Activated effector memory CD4-positive, alpha-beta T cell treated with anti-CD3 and anti-CD28 coated beads, Interleukin-2, amount 50 U/mL, for 16 hours (primary cell): ENCODE results near the gene UPK3A.
"Not testable (repeated sequence)": the region's sequence is repeated elsewhere in the genome, so short reads cannot be mapped to it uniquely, and the experiment has no call there.

Experiments used
- DNase-seq: peaks from one replicate; pipeline ENCODE4 v3.0.0-alpha.2; 2020

Gene UPK3A

GRCh38 chr22:45259754-45260394, 24.9 kb upstream of the UPK3A start:
- no peak for DNase-seq

DNA sequence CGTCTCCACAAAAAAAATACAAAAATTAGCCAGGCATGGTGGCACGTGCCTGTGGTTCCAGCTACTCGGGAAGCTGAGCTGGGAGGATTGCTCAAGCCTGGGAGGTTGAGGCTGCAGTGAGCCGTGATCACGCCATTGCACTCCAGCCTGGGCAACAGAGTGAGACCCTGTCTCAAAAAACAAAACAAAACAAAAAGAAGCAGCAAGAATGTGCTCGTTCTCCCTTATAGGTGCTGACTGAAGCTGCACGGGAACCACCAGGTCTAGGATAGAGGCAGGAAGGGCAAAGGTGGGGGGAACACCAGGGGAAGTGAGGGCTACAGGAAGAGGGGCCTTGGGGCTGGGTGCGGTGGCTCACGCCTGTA, 24.4 kb upstream of the UPK3A start:
- DNase-seq: not testable (repeated sequence)

DNA sequence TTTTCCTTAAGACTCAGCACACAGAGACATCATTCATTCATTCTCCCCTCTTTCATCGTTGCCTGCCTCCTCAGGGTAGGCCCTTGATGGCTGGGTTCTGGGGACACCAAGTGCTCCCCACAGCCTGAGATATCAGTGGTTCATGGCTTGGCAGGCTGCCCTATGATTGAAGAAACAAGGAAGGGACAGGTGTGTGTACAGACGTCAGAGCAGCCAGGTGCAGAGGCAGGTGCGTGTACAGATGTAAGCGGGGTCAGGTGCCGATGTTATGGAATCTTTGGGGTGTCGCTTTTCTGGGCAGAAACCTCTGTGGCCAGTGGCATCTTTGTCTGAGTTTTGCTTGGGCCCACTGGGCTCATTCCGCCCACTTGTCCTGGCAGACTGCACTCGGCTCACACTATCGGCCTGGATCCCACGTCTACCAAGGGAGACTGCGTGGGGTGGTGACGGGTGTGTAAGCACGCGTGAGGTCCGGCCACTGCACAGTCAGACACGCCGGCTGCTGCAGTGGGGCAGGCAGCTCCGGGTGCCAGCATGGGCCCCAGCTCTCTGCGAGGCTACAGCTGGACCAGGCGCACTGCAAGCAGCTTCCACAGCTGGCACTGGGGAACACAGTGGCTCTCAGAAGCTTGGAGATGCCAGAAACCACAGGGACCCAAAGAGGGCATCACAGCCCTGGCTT, 23.2 kb upstream of the UPK3A start:
- no peak for DNase-seq

DNA sequence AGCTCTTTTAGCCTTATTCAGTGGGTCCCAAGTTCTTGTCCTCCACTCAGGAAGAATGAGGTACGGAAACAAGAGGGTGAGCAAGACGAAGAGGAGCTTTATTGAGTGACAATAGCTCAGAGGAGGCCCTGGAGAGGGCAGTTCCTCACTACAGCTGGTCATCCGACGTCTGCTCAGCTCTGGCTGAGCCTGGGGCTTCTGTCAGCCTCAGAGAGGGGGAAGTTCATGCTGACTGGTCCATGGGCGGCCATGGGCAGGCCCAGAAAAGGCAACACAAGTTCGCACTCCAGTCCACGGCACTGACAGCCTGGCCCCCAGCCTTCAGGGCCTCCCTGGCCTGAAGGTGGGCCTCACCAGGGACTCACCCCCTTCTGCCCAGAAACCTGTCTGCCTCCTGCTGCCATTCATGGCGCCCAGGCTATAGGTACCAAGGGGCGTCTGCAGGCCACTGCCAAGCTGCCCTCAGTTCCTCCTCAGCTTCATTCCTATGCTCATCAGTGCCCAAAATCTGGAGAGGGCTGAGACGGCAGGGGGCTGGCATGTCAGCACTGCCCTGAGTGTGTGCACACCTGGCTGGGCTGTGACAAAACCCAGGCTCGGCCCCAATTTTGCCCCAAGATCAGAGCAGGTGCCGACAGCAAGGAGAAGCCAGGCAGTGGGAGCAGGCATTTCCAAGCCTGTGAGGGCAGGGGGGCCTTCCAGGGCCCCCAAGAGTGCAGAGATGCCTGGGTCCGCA, 22.4 kb upstream of the UPK3A start:
- no peak for DNase-seq

DNA sequence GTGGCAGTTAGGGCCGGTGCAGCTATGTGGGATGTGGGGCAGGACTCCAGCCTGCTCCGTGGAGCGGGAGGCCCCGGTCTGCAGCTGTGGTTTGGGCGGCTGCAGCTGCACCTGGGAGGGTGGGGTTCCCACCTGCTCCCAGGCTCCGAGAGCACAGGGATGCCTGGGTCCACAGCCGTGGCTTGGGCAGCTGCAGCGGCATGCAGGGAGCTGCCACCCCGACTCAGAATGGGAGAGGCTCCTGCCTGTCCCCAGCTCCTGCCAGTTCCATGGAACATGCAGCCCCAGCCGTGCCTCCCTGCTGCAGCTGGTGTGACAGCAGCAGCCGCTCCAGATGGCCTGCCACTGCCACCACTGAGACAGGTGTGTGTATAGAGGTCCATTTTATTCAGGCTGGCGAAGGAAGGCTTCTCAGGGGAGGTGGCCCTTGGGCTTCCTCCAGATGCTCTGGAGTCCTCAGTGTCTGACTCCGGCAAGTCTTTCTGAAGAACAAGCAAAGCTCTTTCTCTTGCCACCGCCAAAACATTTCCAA, 21.8 kb upstream of the UPK3A start:
- no peak for DNase-seq

DNA sequence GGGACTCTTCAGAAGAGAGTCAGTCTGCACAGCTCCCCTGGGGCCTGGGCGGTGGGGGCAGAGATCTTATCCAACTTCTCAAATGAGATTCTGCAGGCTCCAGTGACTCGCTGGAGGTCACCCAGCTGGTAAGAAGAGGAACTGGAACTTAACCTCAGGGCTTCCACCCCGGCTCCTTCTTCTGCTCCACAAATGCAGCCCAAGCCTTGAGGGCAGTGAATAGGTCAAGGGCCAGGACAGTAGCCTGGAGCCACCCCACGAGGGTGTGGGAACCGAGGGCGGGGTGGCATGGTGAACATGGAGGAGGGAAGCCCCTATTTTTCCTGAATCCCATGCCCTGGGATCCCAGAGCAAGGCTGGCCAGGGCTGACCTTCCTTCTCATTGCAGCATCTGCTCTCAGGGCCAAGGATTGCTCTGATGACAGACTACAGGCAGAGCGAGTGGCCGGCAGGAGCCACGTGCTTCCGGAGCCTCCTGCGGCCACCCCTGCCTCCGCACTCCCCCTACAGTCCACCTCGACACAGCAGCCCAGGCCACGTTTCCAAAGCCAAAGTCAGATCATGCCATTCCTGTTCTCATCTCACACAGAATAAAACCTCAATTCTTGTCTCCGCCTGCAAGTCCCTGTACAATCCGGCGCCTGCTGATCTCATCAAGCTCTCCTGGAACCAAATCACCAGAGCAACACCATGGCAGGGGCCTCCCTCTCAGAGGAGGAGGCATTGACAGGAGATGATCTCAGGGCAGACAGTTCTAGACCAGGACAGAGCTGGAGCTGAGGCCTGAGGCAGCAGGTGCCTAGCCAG, 21.1 kb upstream of the UPK3A start:
- no peak for DNase-seq

DNA sequence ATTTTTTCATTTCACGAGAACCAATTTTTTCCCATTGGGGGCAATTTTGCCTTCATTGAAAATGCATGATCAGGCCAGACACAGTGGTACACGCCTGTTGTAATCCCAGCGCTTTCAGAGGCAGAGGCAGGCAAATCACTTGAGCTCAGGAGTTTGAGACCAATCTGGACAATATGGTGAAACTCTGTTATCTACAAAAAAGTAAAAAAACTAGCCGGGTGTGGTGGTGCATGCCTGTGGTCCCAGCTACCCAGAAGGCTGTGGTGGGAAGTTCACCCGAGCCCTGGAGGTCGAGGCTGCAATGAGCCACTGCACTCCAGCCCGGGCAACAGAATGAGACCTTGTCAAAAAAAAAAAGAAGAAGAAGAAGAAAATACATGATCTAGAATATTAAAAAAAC, 19.2 kb upstream of the UPK3A start:
- DNase-seq: no peak

GRCh38 chr22:45268167-45268957, 16.4 kb upstream of the UPK3A start:
- peak; percentile 70 for DNase-seq

- peak; percentile 97 for DNase-seq
Measured at GRCh38 chr22:45268958-45269844, 15.5 kb upstream of the UPK3A start.

- no peak for DNase-seq
Measured at GRCh38 chr22:45270095-45271020, 14.4 kb upstream of the UPK3A start.

- no peak for DNase-seq
Measured at GRCh38 chr22:45271667-45272201, 13.0 kb upstream of the UPK3A start.

GRCh38 chr22:45272498-45272897, 12.3 kb upstream of the UPK3A start:
- no peak for DNase-seq

- no peak for DNase-seq
Measured at GRCh38 chr22:45273452-45274075, 11.2 kb upstream of the UPK3A start.

GRCh38 chr22:45276507-45277105, 8.1 kb upstream of the UPK3A start:
- DNase-seq: no peak

- not testable (repeated sequence) for DNase-seq
Measured at GRCh38 chr22:45277720-45278119, 7.0 kb upstream of the UPK3A start.

DNA sequence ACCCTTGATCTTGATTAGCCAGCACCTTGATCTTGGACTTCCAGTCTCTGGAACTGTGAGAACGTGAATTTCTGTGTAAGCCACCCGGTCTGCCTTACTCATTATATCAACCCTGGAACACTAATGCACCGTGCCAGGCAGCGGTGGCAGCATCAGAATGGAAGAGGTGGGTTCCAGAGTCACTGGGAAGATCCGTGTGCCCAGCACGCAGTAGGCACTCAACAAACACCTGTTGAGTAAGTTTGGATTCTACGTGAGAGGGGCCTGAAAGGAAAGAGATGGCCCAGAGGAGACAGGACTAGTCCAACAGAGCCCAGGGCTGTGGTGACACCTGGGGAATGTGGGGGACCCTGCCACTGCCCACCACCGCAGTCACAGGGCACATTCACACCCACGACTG, 6.6 kb upstream of the UPK3A start:
- DNase-seq: no peak

DNA sequence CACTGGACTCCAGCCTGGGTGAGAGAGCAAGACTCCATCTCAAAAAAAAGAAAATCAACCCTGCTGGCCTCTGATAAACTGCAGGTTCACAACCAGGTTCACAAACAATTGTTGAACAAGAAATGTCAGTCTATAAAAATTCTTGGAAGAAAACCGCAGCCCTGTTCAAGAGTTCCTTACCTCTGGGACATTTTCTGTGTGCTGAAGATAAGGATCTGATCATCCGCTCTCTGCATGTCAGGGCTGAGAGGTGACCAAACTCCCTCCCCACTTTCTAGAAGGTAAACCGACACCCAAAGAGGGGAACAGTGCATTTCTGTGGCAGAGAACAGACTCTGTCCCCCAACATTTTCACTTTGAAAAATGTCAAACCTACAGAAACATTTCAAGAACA, 4.2 kb upstream of the UPK3A start:
- no peak for DNase-seq

GRCh38 chr22:45281010-45281409, 3.7 kb upstream of the UPK3A start:
- DNase-seq: no peak
